HG03432 (cell line): ENCODE data around the gene ANKRD11.

Source experiments
- ATAC-seq: cut with Tn5 transposase; IDR thresholded peaks from one replicate; pipeline ENCODE4 v1.9.1; 2021; ENCODE audit warnings: mild to moderate bottlenecking, moderate library complexity; ENCODE audit not compliant: unreplicated experiment

ANKRD11 gene

GRCh38 chr16:89354325-89354724 is 136.0 kb downstream of the ANKRD11 start:
- no peak for ATAC-seq

- no peak for ATAC-seq
These were observed 138.2 kb downstream of the ANKRD11 start for GRCh38 chr16:89352091-89352681.

GRCh38 chr16:89351645-89352044 is 138.7 kb downstream of the ANKRD11 start:
- ATAC-seq, result no peak

- no peak for ATAC-seq
These were observed 139.5 kb downstream of the ANKRD11 start for GRCh38 chr16:89350701-89351380.

GRCh38 chr16:89349947-89350633 is 140.3 kb downstream of the ANKRD11 start:
- ATAC-seq, result no peak

GRCh38 chr16:89347807-89348206 is 142.6 kb downstream of the ANKRD11 start:
- no peak for ATAC-seq

- ATAC-seq, result no peak
These were observed 143.5 kb downstream of the ANKRD11 start for GRCh38 chr16:89346869-89347268.

GRCh38 chr16:89345642-89346150 is 144.7 kb downstream of the ANKRD11 start:
- ATAC-seq, result no peak

GRCh38 chr16:89344846-89345611 is 145.3 kb downstream of the ANKRD11 start:
- ATAC-seq, result no peak

GRCh38 chr16:89344458-89344834 is 145.9 kb downstream of the ANKRD11 start:
- no peak for ATAC-seq

- ATAC-seq, result no peak
These were observed 146.6 kb downstream of the ANKRD11 start for GRCh38 chr16:89343501-89344457.

- ATAC-seq, result no peak
These were observed 148.4 kb downstream of the ANKRD11 start for GRCh38 chr16:89341697-89342694.

- ATAC-seq, result no peak
These were observed 149.1 kb downstream of the ANKRD11 start for GRCh38 chr16:89341279-89341678.

- no peak for ATAC-seq
These were observed 151.5 kb downstream of the ANKRD11 start for GRCh38 chr16:89338863-89339262.

- no peak for ATAC-seq
These were observed 152.4 kb downstream of the ANKRD11 start for GRCh38 chr16:89337965-89338364.

- ATAC-seq, result no peak
These were observed 154.4 kb downstream of the ANKRD11 start for GRCh38 chr16:89335803-89336485.

- ATAC-seq, result no peak
These were observed 155.2 kb downstream of the ANKRD11 start for GRCh38 chr16:89334988-89335802.
